Activated CD8-positive, alpha-beta memory T cell treated with anti-CD3 and anti-CD28 coated beads, Interleukin-2, amount 50 U/mL, for 24 hours (primary cell): ENCODE measurements around the gene VGLL2.
"Not testable (repeated sequence)": the region's sequence is repeated elsewhere in the genome, so short reads cannot be mapped to it uniquely, and the experiment has no call there.

ENCODE experiments used
- DNase-seq: peaks from one replicate; pipeline ENCODE4 v3.0.0-alpha.2; 2020; ENCODE audit errors: extremely low read depth

VGLL2 gene

GRCh38 chr6:117265410-117266256 is at the start of gene VGLL2:
TSS of gene VGLL2 (plus strand) at chr6:117265558. CDS start at chr6:117265764, 206 bp downstream.
- DNase-seq = no peak

- no peak for DNase-seq
Observed at GRCh38 chr6:117222861-117223260, 42.5 kb upstream of the VGLL2 start.

- no peak for DNase-seq
Observed at GRCh38 chr6:117226778-117227177, 38.6 kb upstream of the VGLL2 start.

- DNase-seq = no peak
Observed at GRCh38 chr6:117227245-117227962, 38.0 kb upstream of the VGLL2 start.

GRCh38 chr6:117228202-117228601 is 37.2 kb upstream of the VGLL2 start:
- DNase-seq = no peak

GRCh38 chr6:117229870-117230269 is 35.5 kb upstream of the VGLL2 start:
- DNase-seq = no peak

GRCh38 chr6:117231466-117231865 is 33.9 kb upstream of the VGLL2 start:
- no peak for DNase-seq

- DNase-seq = no peak
Observed at GRCh38 chr6:117232196-117232595, 33.2 kb upstream of the VGLL2 start.

GRCh38 chr6:117233145-117233544 is 32.2 kb upstream of the VGLL2 start:
- DNase-seq = no peak

GRCh38 chr6:117237561-117237960 is 27.8 kb upstream of the VGLL2 start:
- DNase-seq = no peak

- not testable (repeated sequence) for DNase-seq
Observed at GRCh38 chr6:117244571-117244970, 20.8 kb upstream of the VGLL2 start.

GRCh38 chr6:117244979-117245378 is 20.4 kb upstream of the VGLL2 start:
- DNase-seq = not testable (repeated sequence)

GRCh38 chr6:117253785-117254184 is 11.6 kb upstream of the VGLL2 start:
- no peak for DNase-seq

- no peak for DNase-seq
Observed at GRCh38 chr6:117262799-117263198, 2.6 kb upstream of the VGLL2 start.

- no peak for DNase-seq
Observed at GRCh38 chr6:117263353-117263927, 1.9 kb upstream of the VGLL2 start.

GRCh38 chr6:117264369-117264691 is 1.0 kb upstream of the VGLL2 start:
- DNase-seq = no peak

- no peak for DNase-seq
Observed at GRCh38 chr6:117264692-117265409, 507 bp upstream of the VGLL2 start.

GRCh38 chr6:117266257-117267053 is 1.1 kb downstream of the VGLL2 start:
- DNase-seq = no peak

GRCh38 chr6:117267054-117267347 is 1.6 kb downstream of the VGLL2 start:
- DNase-seq = no peak

GRCh38 chr6:117267766-117268534 is 2.6 kb downstream of the VGLL2 start:
- no peak for DNase-seq

GRCh38 chr6:117268924-117269323 is 3.6 kb downstream of the VGLL2 start:
- no peak for DNase-seq
